Limb (tissue), 2 donors: Measurements from ENCODE around the gene KRCC1.

Source experiments
- DNase-seq, 2 donors: peaks; one replicate each; pipeline ENCODE4 v3.0.0-alpha.2; 2016; ENCODE audit errors: extremely low spot score in 2 of 2

Gene KRCC1

DNA sequence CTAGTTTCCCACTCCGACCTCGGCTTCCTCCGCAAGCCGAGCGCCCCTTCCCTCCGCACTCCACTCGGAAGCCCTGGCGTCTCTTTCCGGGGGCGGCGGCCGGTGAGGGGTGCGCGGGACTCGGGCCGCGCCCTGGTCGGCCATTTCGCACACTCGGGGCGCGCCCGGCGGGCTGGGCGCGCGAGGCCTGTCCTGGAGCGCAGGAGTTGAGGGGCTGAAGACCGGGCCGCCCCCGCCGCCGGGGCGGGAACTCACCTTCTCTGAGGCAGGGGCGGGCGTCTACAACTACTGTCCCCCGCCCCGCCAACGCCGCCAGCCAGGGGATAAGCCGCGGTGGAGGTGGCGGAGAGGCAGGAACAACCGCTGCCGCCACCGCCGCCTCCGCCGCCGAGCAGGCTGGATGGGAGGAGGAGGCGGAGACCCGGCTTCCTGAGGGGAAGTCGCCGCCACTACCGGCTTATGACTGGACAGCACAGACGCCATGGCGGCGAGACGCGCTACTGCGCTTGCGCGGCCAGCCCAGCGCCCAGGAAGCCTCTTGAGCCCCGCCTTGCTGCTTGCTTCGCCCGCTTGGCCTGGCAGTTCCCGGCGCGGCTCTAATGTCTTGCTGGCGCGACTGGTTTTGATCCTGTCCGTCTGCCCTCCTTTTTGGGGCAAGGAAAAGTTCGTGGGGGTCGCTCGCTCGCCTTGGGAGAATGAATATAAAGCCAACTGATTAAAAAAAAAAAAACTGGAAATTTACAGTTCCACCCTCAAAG, at the start of gene KRCC1:
KRCC1 (minus strand) TSS at position 413 of the 758 bp plus-strand sequence. CDS start 27,220 bp downstream, outside the sequence.
- DNase-seq: peak; percentile 92 to 94

DNA sequence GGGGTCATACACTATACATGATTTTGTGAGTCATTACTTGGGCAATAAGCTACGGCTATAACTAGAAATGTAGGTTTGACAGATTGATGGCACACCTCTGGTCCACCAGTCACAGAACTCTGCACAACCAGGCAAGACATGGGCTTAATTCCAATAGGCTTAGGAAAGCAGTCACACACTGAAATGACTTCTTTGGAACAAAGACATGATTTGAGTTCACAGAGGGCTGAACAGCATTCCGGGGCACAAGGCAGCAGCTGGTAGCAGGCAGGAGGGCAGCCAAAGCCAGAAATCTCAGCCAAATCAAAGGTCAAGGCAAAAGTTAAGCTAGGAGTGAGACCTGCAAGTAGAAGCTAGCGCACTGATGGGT, 44.9 kb upstream of the KRCC1 start:
- DNase-seq: no peak

DNA sequence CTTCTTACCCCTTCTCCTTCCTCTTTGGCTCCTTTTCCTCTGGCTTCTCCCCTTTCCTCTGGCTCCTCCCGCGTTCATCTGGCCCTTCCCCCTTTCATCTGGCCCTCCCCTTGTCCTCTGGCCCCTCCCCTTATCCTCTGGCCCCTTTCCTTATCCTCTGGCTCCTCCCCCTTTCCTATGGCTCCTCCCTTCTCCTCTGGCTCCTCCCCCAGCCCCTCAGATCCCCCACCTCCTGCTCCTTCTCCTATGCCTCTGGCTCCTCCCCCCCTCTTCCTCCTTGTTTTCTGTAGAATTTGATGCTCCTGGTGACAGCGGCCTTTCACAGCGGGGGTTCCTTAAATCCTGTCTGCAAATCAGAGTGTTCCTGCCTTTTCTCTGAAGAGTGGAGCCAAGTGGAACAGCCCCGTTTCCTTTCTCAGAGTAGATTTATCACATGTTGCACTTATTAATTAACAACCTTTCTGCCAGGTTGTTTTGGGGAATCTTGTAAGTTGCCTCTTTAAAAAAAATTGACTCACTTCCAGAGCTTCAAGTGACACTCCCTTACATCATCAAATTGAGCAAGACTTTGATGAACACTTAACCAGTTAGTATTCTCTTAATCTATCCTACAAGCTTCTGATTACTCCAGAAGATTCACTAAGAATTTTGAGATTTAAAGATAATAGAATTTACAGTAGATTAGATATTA, 44.4 kb upstream of the KRCC1 start:
- DNase-seq: no peak

DNA sequence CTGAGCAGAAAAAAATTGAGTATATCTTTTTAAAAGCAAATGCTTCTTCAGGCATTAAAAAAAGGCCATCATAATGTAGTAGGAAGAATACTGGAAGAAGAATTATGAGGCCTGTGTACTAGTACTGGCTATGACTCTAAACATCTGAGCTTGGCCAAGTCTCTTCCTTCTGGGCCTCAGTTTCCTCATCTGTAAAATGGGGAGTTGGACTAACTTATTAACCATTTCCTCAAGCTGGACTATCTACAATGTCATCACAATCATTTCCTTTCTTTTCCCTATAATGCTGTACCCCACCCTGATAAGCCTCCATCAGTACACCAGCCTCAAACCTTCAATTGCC, 42.9 kb upstream of the KRCC1 start:
- no peak for DNase-seq

DNA sequence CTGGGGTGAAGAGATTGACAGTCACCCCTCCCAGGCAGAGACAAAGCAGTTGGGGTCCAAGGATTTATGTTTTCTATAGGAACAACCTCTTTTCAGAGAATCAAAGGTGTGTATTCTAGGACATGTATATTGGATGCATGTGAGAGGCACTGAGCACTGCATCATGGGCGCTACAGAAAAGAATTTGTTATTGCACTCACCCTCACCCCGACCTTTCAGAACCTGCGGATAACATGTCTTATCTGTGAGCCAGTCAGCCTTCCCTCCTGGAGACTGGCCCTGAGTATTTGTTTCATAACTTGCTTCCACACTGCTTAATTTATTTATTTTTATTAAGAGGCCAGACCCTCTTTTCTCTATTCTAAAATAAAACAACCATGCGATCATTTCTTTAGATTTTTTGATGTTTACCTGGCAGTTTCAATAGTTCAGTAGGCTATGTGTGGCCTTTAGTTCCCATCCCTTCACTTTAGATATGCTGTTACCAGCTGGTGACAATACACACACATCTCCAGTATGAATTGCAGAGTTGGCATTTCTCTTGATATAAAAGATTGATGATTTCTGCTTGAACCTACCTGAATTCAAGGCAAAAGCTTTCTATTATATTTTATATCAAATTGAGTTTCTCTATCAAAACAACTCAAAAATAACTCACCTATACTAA, 42.4 kb upstream of the KRCC1 start:
- DNase-seq: no peak

DNA sequence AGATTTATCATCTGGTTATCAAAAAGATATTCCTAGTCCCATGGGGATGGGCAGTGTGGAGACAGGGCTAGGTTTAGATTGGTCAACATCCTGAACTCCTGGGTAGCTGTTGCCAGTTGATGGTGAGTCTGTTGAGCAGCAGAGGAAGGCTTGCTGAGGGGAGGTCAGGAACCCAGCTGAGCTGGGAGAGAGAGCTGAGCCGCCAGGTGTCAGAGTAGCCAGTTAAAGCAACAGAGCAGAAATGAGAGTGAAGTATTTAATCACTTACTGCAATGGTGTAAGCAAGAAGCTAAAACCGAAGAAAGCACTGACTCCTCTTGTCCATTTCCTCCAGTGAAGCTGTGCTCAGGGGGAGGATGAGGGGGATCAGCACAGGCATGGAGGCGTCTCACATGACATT, 41.6 kb upstream of the KRCC1 start:
- DNase-seq: no peak

DNA sequence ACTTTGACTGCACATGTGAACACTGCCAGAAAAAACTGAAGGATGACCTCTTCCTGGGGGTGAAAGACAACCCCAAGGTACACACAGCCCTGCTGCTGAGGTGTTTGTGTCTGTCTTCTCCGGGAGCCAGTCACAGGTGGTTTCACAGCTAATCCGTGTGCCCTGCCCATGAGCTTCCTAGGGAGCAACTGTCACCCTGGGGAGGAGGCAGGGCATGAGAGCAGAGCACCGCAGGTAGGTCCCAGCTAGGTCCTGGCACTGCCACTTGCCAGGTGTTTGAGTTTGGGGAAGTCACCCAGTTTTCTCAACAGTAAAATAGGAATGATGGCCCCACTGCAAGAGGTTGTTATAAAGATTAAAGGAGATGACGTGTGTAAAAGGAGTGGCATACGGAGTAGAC, 41.1 kb upstream of the KRCC1 start:
- DNase-seq: no peak

DNA sequence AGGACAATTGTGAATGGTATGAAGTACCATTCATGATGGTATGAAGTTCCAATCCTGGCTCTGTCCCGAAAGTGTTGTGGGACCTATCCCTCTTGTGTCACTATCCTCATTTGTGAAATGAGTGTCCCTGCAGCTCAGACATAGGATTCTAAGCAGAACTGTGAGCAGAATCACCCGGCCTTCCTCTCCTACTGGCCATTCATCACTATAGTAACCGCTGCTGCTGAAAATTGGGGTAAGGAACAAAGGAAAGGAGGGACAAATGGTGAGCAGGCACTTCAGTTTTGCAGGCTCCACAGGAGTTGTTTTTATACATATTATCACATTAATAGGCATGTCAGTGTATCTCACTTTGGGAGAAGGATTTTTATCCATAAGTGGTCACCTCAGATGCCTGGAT, 39.4 kb upstream of the KRCC1 start:
- no peak for DNase-seq

DNA sequence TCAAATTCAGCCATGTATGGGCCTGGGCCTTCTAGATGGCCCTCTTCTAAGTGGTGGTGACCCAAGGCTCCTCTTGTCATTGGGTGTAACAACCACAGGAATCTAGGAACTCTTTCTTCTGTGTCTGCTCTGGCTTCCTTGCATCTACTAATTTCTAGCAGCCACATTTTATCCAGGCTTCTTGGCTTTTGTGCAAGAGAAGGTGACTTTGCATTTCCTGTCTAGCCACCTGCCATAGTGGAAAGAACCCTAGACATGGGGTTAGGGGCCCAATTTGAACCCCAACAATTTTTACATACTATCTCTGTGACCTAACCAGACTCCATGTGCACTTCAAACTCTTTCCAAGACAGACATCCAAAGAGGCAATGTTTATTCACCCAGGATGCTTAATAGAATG, 37.2 kb upstream of the KRCC1 start:
- DNase-seq: no peak

DNA sequence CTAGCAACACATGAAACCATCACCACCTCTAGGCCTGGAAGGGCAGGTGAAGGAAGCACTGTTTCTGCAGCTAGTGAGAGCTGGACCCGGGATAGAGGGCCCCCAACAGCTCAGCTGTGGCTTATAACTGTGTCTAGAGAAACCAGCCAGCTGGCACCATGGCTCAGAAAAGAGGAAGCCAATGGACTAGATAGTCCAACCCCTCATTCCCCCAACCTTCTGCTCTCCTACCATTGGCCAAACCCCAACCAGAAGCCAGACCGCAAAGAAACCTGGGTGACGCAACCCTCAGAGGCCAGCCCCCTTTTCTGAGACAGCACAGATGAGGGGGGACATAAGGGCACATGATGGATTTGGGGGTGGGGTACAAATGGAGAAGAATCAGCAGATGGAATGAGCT, 36.4 kb upstream of the KRCC1 start:
- no peak for DNase-seq

DNA sequence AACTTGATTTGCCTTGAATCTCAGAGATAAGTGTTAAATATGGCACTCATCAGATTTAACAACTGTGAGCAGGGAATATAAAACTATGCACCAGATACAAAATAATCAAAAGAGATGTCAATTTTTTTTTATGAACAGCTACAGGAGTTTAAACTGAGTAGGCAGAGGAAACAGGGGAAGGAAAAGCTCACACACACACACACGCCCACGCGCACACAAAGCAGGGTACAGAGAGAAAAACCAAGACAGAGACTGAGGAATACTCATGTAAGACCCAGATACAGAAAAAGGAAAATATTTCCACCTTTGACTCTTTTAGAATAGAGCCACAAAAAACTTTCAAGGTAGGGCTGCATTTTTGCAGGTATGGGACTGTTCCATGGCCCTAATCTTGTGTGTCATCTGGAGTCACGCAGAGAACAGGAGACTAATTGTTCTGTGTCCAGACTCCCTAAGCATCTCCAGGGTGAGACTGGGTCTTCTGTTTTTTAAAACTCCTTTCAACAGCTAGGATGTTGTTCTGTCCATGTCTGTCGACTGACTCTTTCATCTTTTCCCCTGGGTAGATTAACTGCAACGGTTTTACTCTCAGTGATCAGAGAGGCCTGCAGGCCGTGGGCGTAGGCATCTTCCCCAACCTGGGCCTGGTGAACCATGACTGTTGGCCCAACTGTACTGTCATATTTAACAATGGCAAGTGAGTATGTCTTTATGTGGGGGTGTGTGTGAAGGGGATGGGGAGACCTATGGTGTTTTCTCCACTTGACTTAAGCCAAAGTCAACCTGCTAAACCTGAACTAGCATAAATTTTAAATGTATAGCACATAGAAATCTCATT, 35.1 kb upstream of the KRCC1 start:
- no peak for DNase-seq

DNA sequence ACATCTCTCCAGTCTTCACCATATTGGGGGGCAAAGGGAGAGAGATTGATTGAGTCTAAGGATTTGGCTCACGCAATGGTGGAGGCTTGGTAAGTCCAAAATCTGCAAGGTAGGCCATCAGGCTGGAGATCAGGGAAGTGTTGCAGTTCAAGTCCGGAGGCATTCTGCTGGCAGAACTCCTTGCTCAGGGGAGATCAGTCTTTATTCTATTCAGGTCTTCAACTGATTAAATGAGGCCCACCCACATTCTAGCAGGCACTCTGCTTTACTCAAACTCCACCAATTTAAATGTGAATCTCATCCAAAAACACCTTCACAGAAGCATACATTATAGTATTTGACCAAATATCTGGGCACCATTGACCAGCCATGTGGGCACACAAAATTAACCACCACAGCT, 33.4 kb upstream of the KRCC1 start:
- DNase-seq: no peak

DNA sequence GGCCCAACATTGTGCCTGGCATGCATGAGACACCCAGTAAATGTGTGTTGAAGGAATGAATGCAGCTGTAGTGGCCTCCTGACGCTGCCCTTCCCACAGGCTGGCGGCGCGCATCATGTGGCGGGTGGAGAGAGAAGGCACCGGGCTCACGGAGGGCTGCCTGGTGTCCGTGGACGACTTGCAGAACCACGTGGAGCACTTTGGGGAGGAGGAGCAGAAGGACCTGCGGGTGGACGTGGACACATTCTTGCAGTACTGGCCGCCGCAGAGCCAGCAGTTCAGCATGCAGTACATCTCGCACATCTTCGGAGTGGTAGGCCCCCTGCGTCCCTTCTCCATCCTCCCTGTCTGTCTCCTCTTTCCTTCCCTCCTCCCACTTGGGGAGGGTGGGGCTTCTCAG, 32.2 kb upstream of the KRCC1 start:
- no peak for DNase-seq

DNA sequence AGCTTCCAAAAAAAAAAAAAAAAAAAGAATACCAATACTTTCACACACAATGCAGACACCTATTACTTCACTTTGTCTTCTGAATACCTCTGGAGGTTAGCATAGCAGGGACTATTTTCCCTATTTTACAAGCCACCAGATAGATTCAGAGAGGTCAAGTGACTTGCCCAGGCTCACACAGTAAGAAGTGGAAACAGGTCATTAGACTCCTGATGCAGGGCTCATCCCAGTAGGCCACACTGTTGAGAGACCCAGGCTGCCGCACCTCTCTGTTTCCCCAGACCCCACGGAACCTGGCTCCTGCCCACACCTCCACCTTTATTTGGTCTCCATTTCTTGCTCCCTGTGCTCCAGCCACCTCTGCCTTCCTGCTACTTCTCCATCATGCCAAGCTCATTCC, 31.5 kb upstream of the KRCC1 start:
- no peak for DNase-seq

DNA sequence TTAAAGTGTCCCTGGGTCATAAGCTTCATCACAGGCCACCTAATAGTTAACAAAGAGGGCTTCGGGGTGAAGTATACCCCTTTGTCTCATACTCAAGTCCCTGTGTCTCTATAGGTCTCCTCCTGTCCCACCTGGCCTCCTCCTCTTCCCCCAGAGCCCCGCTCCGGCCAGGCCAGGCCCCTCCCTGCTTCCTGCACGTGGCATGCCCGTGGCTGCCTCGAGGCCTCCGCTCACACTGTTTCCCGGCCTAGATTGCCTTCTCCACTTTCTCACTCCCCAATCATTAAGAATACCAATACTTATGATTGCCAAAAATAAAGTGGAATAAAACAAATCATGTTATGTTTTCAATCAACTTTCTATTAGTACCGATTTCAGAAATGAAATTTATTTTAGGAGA, 30.8 kb upstream of the KRCC1 start:
- DNase-seq: no peak

DNA sequence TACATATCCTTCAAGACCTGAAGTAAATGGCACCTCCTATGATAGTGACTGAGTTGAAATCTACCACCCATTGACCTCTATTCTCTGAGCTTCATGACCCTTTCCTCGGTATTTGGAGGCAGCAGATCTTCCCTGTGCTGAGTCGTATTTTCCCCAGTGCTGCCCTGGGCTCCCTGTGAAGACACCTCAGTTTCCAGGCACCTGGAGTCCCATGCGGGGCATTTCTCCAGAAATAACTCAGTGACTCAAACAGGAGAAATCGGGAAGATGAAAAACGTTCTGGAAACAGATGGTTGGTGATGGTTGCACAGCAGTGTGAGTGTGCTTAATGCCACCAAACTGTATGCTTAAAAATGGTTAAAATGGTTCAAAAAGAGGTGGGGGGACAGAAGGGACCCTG, 30.0 kb upstream of the KRCC1 start:
- DNase-seq: no peak

DNA sequence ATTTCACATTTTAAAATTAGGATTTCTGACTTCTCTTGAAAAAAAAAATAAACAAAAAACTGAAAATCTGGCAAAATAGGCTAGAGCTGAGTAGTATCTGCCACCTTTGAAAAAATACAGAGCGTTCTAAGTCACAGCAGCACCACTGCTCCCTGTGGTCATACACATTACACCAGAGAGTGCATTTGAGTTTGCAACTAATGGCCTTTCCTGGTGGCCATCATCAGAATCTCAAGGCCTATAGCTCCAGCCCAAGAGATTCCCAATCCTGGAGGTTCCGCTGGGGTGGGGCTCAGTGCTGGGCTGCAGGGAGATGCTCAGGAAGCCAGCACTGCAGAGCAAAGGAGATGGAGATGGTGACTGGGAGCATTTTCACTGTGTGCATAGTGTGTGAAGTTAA, 29.5 kb upstream of the KRCC1 start:
- DNase-seq: no peak

DNA sequence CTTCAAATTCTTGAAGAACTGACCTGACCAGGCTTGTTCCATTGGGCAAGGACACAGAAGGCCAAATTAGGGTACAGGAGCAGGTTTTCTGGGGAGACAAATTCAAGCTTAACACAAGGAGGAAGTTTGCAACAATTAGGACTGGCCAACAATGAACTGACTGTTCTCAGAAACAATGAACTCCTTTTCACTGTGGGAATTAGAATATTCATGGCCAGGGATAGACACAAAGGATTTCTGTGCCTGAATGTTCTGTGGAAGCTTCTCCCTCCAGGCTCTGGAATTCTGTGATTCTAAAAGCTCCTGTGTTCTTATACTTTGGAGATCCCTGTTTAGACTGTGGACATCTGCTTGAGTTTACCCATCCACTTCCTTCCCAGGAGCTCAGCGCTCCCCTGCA, 27.2 kb upstream of the KRCC1 start:
- no peak for DNase-seq

DNA sequence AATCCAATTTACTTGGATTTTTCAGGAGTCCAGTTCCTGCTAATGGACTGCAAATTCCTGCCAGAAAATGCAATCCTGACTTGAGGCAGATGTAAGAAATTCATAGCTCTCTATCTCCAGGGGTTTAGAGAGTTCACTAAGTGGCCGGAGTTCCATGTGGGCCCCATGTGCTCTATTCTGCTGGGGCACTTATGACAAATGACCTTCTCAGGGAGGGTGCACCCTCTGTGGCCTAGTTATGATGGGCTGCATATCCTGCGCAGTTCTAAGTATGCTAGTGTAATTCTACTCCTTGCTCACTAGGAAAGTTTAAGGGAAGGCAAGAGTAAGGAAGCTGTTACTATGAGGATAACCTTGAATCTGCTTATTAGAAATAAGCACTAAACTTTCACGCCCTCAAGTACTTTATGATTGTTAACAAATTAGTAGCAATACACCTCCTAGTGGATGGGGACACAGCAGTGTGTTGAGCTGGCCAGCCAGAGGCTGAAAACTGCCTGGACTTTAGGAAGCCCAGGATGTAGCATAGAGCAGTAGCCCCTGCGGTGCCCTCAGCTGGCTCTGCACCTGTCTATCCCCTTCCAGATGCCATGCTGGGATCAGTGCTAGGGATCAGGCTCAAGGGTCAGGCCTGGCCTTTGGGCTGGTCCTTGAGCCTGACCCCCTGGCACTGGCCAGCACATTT, 26.5 kb upstream of the KRCC1 start:
- no peak for DNase-seq

DNA sequence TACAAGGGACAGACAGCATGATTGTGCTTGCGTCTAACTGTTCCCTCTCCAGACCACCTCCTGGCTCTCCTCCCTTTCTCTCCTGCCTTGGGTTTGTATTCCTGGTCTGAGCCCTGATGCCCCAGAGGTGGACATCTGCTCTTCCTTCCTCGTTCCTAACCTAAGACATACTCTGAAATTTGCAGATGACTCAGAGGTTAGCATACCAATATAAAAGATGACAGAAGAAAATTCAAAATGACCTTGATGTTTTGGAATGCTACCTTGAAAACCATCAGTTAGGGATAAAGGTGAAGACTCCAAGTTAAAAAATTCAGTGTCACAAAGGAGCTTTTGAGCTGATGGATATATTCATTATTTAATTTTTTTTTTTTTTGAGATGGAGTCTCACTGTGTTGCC, 25.0 kb upstream of the KRCC1 start:
- DNase-seq: no peak

DNA sequence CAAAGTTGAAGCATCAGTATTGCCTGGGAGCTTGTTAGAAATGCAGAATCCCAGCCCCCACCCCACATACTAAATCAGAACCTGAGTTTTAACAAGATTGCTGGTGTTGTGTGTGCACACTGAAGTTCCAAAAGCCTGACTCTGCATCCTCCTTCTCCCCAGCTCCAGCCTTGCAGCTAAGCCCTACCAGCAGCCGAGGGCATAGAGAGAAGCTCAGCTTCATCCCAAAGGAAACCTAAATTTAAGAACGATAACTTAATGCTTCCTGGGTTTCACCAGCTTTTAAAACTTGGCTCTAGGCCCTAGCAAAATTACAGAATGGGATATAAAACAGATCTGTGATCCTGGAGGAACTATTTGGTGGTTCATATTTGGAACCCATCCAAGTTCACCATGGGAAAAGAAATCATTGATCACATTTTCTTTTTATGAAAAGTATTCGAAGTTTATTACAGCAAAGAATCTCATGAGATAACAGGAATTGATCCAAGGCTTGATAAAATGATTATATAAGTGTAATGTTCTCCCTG, 23.1 kb upstream of the KRCC1 start:
- no peak for DNase-seq
